Activated gamma-delta T cell treated with Interleukin-2 at 50 U/mL for 16 hours (primary cell): ENCODE measurements around the gene TNFRSF1B.

ENCODE experiments used
- DNase-seq: peaks from one replicate; pipeline ENCODE4 v3.0.0-alpha.2; 2020

Gene TNFRSF1B

DNA sequence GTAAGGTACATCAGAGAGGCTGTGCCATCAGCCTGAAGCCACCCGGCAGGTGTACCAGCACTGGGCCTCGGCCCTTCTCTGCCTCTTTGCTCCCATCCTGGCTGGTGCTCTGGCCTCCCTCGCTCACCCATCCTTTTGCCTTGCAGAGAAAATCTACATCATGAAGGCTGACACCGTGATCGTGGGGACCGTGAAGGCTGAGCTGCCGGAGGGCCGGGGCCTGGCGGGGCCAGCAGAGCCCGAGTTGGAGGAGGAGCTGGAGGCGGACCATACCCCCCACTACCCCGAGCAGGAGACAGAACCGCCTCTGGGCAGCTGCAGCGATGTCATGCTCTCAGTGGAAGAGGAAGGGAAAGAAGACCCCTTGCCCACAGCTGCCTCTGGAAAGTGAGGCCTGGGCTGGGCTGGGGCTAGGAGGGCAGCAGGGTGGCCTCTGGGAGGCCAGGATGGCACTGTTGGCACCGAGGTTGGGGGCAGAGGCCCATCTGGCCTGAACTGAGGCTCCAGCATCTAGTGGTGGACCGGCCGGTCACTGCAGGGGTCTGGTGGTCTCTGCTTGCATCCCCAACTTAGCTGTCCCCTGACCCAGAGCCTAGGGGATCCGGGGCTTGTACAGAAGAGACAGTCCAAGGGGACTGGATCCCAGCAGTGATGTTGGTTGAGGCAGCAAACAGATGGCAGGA, 24.5 kb upstream of the TNFRSF1B start:
- no peak for DNase-seq

DNA sequence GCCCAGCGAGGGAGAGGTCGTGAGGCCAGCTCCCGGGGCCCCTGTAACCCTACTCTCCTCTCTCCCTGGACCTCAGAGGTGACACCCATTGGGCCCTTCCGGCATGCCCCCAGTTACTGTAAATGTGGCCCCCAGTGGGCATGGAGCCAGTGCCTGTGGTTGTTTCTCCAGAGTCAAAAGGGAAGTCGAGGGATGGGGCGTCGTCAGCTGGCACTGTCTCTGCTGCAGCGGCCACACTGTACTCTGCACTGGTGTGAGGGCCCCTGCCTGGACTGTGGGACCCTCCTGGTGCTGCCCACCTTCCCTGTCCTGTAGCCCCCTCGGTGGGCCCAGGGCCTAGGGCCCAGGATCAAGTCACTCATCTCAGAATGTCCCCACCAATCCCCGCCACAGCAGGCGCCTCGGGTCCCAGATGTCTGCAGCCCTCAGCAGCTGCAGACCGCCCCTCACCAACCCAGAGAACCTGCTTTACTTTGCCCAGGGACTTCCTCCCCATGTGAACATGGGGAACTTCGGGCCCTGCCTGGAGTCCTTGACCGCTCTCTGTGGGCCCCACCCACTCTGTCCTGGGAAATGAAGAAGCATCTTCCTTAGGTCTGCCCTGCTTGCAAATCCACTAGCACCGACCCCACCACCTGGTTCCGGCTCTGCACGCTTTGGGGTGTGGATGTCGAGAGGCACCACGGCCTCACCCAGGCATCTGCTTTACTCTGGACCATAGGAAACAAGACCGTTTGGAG, 23.7 kb upstream of the TNFRSF1B start:
- DNase-seq, result no peak

DNA sequence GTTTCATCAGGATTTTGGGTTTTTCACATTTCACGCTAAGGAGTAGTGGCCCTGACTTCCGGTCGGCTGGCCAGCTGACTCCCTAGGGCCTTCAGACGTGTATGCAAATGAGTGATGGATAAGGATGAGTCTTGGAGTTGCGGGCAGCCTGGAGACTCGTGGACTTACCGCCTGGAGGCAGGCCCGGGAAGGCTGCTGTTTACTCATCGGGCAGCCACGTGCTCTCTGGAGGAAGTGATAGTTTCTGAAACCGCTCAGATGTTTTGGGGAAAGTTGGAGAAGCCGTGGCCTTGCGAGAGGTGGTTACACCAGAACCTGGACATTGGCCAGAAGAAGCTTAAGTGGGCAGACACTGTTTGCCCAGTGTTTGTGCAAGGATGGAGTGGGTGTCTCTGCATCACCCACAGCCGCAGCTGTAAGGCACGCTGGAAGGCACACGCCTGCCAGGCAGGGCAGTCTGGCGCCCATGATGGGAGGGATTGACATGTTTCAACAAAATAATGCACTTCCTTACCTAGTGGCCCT, 23.1 kb upstream of the TNFRSF1B start:
- DNase-seq, result no peak

DNA sequence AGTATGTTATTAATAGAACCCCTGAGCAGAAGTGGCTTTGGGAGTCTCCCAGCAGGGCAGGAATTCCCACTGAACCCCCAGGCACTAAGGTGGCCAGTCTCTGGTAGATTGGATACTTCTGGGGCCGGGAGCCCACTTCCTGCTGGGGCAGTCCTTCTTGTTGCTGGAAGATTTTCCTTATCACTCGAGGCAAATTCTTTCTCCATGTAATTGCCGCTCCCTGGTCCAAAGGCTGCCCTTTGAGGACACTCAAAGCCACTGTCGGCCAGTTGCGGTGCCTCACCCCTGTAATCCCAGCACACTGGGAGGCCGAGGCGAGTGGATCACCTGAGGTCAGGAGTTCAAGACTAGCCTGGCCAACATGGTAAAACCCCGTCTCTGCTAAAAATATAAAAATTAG, 22.6 kb upstream of the TNFRSF1B start:
- DNase-seq, result no peak

DNA sequence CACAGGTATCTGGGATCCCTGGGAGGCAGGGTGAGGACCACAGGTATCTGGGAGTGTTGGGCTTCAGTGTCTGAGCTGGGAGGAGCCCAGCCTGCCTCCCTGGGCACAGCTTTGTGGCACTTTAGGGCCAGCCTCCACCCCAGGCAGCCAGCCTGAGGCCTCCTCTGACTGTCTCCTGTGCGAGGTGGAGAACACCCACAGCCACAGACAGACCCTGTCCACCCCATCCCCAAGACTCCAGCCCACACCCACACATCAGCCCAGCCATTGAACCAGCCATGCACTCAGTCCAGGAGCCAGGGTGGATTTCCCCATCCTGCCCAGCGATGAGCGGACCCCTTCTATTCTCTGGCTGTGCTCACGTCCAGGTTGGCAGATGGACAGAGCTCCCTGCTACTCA, 21.8 kb upstream of the TNFRSF1B start:
- DNase-seq, result no peak

DNA sequence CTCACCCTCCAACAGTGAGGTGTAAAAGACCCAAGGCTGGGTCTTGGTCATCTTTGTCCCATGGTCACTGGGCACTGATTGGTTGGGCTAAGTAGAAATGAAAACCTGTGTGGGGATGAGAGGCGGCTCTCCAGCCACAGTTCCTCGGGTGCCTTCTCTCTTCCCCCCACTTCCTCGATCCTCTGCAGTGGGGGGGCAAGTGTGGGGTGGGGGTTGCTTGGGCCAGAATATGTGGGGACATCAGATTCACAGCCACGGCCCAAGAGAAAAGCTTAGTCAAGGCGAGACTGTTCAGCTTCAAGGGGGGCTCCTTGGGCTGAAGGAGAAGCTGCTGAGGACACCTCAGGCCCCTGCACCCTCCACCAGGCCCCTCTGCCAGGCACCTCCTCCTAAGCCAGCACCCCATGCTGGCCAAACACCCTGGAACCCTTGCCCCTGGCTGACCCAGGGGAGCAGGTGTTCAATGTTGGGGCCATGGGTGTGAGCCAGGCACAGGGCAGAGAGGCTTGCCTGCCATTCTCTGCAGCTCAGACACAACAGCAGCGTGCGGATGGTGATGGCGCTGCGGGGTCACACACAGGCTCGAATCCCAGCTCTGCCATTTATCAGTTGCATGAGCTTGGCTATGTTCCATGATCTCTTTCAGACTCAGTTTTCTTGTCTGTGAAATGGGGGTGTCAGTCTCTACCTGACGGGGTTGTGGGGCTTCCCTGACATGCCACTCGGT, 21.0 kb upstream of the TNFRSF1B start:
- no peak for DNase-seq

DNA sequence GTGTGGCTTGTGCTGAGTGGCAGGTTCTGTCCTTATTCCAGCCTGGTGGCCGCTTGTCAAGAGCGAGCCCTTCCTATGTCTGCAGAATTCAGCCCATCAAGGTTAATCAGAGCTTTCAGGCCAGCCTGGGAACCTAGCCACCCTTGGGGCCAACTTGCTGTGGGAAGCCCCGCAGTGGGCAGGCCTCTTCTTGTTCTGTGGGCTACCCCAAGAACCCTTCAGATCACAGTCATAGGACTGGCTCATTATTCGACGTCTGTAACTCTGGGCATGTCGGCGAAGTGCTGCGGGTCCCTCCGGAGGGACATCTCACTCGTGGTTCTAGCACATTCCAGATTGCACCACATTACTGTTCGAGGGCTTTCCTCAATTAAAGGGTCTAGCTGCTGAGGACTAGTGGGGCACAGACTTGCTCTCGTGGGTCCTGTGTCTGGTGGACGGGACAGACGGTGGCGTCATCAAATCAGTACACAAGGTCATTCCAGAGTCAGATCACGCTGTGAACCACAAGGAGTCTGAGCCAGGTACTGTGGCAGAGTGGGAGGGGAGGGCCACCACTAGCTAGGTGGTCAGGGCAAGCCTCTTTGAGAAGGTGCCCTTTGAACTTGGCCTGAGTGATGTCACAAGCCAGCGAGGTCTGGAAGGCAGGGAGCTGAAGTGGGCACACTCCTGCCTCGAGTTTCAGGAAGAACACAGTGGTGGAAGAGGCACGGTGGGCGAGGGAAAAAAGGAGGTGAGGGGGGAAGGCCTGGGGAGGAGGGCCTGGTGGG, 20.3 kb upstream of the TNFRSF1B start:
- DNase-seq, result no peak

DNA sequence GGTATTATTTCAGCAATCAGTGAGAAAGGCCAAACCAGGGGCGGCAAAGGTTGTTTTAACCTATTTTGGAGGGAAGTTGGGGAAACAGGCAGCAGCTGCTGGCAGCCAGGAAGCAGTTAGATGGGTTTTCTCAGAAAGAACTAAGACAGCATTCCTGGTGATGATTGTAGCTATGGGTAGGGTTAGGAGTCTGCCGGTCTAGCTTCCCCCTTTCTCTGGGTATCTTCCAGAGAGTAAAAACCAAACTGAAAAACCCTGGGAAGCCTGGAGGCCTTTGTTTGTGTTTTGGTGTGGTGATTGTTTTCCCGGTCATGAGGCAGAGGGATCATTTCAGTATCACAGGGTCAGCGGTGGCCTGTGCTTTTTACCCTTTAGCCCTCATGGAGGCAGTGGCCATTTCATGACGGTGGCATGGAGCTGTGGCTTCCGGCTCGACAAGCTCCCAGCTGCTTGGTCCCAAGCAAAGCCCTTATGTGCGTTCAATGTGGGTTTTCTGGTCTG, 19.5 kb upstream of the TNFRSF1B start:
- DNase-seq, result no peak

DNA sequence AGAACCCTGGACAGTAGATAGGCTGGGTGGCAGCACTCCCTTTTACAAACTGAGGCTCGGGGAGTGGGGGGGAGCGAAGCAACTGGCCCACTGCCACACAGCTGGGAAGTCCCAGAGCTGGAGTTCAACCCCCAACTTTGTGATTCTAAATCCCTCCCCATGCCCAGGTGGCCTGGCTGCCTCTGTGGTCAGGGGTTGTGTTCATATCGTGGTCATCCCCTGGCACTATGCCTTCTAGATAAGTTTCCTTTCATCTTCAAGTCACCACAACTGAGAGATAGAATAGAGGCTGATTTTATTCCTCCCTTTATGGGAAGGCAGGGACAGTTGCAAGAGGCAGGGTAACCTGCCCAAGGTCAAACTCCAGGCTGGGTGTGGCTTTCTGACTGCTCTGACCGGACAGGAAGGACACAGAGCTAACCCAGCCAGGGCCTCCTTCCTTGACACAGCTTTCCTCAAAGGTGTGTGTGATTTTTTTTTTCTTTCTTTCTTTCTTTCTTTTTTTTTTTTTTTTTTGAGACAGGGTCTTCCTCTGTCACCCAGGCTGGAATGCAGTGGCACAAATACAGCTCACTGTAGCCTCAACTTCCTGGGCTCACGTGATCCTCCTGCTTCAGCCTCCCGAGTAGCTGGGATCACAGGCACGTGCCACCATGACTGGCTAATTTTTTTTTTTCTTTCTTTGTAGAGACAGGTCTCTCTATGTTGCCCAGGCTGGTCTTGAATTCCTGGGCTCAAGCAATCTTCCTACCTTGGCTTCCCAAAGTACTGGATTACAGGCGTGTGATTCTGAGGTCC, 18.4 kb upstream of the TNFRSF1B start:
- no peak for DNase-seq

DNA sequence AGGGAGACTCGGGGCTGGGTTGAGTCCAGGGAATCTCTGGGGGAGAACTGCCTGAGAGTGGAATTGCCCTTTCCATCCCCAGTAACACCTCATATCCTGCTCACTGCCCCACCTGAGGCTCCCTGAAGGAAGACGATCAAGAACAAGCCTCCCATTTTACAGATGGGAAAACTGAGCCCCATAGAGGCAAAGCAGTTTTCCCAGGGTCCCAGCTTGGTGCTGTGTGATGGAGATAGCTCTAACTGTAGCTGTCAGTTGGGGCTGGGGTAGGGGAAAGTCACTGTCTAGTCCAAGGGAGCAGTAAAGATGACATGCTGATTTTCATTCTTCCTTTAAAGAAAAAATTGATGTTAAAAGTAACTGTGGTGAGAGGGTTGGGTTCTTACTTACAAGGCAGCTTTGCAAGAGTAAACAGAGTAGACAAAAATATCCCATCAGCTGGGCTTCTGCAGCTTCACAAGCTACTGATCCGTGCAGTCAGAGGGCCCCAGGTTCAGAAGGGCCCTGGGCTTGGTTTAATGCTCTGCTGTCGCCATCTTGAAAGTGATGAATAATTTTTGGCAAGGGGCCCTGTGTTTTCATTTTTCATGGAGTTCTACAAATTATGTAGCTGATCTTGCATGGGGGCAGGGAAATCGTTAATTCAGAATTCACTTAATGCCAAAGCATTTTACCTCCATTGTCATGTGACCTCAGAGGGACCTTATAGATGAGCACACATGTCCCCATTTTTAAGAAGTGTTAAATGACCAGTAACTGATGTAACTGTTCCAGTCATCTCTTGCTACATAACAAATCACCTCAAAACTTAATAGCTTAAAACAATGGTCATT, 17.6 kb upstream of the TNFRSF1B start:
- no peak for DNase-seq

DNA sequence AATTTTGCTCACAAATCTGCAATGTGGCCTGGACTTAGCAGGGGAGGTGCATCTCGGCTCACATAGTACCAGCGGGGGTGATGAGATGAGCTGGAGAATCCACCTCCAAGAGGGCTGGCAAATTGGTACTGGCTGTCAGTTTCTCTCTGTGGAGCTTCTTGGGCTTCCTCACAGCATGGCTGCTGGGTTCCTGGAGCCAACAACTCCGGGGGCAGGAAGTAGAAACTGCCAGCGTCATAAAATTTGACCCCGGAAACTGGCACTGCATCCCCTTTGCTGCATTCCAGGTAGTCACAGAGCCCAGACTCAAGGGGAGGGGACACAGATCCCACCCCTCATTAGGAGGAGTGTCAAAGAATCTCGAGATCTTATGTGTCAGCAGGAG, 17.0 kb upstream of the TNFRSF1B start:
- DNase-seq, result no peak

DNA sequence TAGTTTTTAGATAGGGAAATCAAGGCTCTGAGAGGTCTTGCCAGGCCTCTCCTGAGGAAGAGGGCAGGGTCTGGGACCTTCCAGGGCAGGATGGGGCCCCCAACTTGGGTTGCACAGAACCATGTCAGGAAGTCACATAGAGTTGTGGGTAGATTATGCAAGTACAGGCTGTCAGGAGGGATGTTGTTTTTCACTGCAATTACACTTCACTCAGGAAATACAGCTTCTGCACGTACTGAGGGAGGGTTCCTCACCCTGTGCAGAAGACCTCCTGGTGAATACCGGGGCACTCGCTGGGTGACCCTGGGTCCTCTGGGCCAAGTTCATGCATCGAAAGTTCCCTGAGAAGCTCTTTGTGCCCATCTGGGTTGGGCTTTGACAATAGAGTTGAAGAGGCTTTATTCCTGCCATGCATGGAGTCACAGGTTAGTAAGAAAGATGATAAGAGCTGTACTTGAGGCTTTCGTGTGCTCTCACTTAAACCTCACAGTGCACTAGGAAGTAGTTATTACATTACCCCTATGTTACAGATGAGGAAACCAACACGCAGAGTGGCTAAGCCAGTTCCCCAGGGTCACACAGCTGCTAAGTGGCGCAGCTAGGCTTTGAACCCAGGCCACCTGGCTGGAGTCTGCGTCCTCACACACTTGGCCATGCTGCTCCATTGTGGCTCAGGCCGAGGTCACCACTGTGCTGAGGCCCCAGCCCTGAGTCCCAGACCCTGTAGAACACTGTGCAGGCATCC, 16.2 kb upstream of the TNFRSF1B start:
- DNase-seq, result no peak

DNA sequence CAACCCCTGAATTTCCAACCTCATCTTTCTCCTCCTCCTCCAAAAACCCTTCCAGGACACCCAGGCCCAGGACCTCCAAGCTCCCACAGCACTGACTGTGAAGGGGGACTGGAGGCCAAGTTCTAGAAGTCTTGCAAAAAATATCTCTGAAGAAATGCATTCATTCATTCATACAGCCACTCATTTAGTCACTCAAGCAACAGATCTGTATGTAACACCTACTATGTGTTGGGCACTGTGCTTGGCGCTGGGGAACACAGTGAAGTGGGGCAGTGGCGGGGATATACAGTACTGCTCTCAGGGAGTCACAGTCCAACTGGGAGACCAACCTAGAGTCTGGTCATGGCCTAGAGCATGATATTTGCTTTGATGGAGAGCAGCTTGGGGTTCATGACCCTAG, 15.3 kb upstream of the TNFRSF1B start:
- no peak for DNase-seq

DNA sequence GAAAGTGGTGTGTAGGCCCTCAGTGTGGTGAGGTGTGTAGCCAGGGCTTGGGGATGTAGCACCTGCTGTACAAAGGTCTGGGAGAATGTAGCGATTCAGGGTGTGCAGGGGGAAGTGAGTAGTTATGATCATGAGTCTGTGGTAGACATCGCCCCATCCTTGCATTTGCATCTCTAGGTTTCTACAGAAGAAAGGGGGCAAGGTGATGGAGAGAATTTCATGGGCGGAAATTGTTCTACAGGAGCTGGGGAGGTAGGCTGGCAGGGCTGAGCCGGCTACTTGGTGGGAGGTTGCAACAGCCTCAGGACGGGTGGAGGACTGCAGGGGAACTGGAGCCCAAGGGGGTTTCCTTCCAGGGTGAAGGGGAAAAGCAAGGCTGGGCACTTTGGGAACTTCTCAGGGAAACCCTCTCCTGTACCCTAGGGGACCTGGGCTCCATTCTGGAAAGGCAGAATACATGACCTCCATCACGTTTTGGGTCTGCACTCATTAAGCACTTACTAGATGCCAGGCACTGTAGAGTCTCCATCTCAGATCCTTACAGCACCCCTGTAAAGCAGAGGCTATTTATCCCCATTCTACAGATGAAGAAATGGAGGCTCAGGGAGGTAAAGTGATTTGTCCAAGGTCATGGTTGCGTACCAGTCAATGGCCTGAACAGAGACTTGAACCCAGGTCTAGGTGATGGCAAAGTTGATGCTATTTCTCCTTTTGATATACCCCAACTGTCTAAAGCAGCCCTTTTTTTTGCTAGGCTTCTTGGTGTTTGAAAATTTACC, 14.5 kb upstream of the TNFRSF1B start:
- DNase-seq, result no peak

DNA sequence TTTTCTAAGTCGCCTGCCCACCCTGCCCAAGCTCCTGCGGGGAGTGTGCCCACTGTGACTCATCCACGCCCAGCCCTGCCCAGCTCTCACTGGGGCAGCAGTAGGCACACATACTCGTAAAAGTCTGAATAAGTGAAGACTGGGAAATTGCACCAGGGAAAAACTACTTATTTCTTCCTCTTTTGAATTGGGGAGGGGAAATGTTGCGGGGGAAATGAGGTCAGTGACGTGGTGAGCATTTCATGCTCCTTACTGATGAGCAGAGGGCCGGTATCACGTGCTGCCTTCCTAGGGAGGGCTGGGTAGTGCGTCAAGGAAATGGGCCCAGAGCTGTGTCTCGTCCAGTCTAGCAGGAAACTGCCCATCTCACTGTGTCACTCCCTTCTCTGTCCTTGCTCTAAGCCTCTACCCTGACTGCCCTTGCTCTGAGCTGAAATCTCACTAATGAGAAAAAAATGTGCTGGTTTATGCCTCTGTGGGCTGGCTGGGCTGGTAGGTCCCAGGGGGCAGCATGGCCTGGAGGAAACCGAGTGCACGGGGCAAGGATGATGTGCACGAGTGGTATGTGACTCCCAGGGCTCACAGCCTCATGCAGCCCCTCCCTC, 13.5 kb upstream of the TNFRSF1B start:
- DNase-seq, result no peak

DNA sequence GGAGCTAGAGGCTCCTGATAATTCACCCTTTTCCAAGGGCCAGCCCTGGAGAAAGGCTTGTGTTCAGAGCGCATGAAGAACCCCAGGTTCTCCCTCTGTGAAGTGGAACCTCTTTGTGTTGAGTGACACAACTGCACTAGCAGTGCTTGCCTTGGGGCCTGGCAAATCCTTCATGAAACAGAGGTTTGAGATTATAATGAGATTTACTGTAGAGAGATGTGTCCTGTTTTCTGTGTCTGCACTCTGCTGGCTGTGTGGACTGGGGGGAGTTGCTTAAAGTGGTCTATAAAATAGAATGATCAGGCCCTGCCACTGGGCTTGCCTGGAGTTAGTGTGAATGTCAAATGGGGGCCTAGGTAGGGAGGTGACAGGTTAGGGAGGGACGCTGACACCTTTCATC, 11.5 kb upstream of the TNFRSF1B start:
- no peak for DNase-seq

DNA sequence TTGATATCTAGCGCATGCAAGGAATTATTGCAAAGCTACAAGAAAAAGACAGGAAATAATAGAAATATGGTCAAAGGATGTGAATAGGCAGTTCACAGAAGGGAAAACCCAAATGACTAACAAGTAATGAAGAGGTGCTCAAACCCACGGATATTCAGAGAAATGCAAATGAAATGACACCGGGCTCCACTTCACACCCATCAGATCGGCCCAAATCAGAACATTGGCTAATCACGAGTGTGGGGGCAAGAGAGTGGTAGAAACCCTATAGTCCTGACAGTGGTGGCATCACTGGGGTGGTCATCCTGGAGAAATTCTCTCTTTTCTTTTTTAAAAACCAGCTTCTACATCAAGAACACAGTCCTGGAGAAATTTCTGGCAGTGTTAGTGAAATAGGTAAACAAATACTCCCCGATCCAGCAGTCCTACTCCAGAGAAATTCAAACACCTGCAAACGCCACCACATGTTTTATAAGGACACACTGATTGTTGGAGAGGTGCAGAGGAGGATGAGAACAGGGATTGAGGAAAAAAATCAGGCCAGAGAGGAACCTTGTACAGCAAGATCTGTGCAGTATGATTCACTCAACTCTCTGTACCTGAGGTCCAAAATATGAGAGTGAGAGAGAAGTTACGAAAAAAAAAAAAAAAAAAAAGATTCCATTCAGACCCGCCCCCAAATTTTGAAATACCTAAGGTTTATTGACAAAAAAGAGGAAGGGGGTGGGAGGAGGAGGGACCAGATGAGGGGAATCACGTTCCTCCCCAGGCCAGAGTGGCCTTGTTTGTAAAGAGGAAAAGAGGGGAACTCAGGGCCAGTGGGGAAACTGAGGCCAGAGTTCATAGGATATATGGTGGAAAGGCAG, 9.2 kb upstream of the TNFRSF1B start:
- DNase-seq, result no peak
